Measurements from ENCODE around the gene TNS3.

The TNS3 gene

DNA sequence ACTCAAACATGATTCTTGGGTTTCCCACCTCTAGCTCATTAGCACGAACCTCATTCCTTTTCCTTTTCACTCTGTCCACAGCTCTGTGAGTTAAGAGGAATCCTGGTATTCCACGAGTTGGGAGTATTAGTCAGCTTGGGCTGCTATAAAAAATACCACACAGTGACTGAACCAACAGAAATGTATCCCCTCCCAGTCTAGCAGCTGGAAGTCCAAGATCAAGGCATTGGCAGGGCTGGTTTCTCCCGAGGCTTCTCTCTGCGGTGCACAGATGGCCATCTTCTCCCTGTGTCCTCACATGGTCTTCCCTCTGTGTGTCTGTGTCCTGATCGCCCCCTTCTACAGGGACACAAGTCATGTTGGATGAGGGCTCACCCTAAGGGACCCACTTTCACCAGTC, 261.6 kb downstream of the TNS3 start:
- no peak for DNase-seq (ENCODE audit: extremely low read depth, low read depth)
- TF ChIP-seq, protein P1, sequence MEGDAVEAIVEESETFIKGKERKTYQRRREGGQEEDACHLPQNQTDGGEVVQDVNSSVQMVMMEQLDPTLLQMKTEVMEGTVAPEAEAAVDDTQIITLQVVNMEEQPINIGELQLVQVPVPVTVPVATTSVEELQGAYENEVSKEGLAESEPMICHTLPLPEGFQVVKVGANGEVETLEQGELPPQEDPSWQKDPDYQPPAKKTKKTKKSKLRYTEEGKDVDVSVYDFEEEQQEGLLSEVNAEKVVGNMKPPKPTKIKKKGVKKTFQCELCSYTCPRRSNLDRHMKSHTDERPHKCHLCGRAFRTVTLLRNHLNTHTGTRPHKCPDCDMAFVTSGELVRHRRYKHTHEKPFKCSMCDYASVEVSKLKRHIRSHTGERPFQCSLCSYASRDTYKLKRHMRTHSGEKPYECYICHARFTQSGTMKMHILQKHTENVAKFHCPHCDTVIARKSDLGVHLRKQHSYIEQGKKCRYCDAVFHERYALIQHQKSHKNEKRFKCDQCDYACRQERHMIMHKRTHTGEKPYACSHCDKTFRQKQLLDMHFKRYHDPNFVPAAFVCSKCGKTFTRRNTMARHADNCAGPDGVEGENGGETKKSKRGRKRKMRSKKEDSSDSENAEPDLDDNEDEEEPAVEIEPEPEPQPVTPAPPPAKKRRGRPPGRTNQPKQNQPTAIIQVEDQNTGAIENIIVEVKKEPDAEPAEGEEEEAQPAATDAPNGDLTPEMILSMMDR (IDR thresholded peaks at IDR 0.05; ENCODE audit: low read depth, low read length): no peak

DNA sequence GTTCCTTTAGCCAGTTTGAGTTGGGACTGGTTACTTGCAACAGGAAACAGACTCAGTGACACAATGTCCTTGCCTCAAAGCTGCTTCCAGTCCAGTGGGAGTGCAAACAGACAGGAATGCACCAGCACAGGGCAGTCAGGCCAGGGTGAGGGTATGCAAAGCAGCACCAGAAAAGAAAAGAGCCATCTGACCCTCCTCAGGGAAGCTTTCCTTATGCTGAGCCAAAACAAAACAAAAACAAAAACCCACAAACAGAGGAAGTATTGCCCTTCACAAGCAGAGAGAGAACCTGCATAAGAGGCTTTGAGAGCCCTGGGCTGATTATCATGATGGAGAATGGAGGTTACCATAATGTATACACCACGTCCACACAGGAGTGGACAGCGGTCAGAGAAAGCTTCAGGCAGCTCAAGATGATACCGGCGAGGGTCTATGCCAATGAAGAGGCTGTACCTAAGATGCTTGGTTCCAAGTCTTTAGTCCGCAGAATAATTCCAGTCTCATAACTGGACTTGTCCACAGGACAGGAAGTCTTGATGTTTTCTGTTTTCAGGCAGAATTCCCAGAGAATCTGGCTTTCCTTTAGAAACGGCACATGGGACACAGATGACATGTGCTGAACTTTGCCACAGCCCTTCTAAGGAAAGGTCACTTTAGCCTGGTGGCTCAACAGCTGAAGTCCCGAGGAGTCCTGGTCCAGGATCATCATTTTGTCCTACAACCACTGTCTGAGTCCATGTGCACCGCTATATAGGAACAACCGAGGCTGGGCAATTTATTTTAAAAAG, 263.3 kb downstream of the TNS3 start:
- TF ChIP-seq, protein P1 (IDR thresholded peaks at IDR 0.05; ENCODE audit: low read depth, low read length): no peak
- no peak for DNase-seq (ENCODE audit: extremely low read depth, low read depth)

DNA sequence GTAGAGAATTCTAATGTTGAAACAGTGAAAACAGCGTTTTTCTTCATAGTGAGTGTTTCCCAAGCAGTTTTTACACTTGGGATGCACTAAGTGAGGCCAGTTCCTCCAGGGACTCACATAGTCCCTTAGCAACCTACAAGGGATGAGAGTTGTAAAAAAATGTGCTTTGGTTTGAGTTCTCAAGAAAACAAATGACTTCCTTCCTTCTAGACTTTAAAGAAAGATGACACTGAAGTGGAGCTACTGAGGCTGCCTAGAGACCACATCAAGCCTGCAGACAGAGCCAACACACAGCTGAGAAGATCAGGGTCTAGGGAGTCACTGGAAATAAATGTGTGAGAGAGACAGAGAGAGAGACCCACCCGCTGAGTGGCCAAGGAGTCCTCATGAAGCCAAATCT, 264.4 kb downstream of the TNS3 start:
- TF ChIP-seq, protein P1 (IDR thresholded peaks at IDR 0.05; ENCODE audit: low read depth, low read length): no peak
- no peak for DNase-seq (ENCODE audit: extremely low read depth, low read depth)

DNA sequence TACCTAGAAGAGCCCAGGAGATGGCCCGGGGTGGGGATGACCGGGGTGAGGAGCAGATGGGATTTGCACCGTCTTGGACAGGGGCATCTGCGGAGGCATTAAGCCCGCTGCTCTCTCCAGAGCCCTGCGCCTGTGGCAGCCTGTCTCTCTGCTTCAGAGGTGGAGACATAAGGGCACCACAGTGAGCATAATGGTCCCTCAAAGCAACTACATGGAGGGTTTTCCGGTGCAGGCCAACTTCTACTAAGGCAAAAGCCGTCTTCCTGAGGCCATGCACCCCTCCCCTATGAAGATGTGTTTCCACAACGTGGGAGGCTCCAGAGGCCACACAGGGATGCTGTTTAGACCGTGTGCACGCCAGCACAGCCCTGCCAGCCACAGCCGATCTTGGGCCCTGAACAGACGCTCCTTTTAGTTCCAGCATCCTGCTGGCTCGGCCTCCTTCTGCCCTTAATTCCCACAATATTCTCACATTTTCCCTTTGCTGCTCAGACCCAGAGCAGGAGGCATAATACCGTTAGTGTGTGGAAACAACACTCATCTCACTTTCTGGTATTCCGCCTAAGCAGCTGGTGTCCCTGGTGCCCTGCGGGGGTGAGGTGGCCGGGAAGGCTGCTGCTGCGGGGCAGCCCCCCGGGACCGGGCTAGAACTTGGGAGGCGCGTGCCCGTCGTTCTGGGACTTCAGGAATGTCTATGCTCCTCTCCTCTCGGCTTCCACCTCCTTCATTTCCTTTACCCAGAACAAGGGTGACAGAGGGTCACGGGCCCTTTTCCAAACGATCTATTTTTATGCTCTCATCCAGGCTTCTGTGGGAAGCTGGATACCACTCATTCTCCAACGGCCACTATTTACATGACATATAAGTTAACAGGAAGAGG, 266.9 kb downstream of the TNS3 start:
- DNase-seq (ENCODE audit: extremely low read depth, low read depth): no peak

DNA sequence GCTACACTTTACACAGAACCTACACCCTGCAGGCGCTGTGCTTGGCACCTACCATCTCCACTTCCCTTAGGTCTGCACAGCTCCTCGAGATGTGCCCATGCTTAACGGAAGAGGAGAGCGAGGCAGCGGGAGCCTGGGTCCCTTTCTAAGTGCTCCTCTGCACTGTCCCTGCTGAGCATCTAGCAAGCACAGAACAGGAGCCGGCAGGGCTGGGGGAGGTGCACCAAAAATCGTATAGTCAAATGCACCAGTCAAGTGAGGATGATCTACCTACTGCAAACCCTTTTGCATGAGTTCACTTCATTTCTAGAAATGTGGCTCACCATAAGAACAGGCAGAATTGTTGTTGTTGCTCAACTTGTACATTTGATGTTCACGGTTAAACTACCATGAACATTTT, 267.7 kb downstream of the TNS3 start:
- DNase-seq (ENCODE audit: extremely low read depth, low read depth): no peak
- TF ChIP-seq, protein P1 (IDR thresholded peaks at IDR 0.05; ENCODE audit: low read depth, low read length): no peak

More for the DNA sequence above, 266.9 kb downstream of the TNS3 start:
- TF ChIP-seq, protein P1 (IDR thresholded peaks at IDR 0.05; ENCODE audit: low read depth, low read length): no peak

DNA sequence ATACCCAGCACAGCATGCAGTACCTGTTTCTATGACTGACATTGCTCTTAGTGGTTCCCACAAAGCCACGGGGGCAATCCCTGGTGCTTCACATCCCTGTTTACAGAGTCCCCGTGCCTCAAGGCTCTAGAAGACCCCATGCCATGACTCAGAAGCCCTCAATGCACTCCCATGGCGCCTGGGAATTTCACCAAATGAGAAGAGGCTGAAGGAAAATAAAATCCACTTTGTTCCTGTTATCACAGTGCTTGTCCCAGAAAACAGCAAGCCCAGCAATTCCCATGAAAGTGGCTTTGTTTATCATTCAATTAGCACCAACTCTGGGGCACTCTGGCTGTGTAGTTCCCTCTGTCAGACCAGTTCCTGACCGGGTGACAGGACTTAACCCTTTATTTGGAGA, 268.3 kb downstream of the TNS3 start:
- TF ChIP-seq, protein P1 (IDR thresholded peaks at IDR 0.05; ENCODE audit: low read depth, low read length): no peak

DNA sequence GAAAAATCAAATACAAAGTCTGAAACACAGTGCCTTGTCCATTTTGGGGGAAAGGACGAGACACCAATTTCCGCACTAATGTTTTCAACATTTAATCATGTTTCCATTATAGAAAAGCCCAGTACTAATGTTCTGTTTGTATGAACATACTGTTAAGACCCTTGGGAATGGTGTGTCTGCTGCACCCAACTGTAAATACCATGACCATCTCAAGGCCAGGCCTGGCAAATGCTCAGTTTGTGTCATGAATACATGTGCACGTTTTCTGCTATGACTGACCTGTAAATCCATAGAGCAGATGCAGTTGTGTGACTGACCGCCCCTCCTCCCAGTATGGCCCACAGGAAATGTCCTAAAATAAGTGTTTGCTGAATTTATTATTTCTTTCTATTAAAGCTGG, 270.0 kb downstream of the TNS3 start:
- TF ChIP-seq, protein P1 (IDR thresholded peaks at IDR 0.05; ENCODE audit: low read depth, low read length): no peak

More for the DNA sequence above, 268.3 kb downstream of the TNS3 start:
- no peak for DNase-seq (ENCODE audit: extremely low read depth, low read depth)

More for the DNA sequence above, 270.0 kb downstream of the TNS3 start:
- DNase-seq (ENCODE audit: extremely low read depth, low read depth): no peak

All from AG09319 (cell line).